KBM-7 (cell line): ENCODE measurements around the gene DPH6.
"Not testable (repeated sequence)": the region's sequence is repeated elsewhere in the genome, so short reads cannot be mapped to it uniquely, and the experiment has no call there.

Experiments used
- DNase-seq: peaks from one replicate; pipeline ENCODE4 v3.0.0-alpha.2; 2015
- in situ Hi-C: fragments of 300-500 bp; cut with MboI; formaldehyde crosslinking; loops from 2 replicates; pipeline ENCODE4 v1.14.3; 2020; ENCODE audit warnings: low sequenced_read_pairs, low pct_unique_long_range_greater_than_20kb, mixed read lengths

DPH6 gene

GRCh38 chr15:35448294-35448693 lies 97.7 kb downstream of the DPH6 start:
- DNase-seq, result no peak

GRCh38 chr15:35445891-35446290 lies 100.1 kb downstream of the DPH6 start:
- in situ Hi-C loops, result loop anchor here (25.0 kb wide), 1 partner anchor 159 kb away; no protein-coding TSS in a partner anchor
- DNase-seq, result no peak

More at GRCh38 chr15:35448294-35448693, 97.7 kb downstream of the DPH6 start:
- in situ Hi-C loops, result loop anchor here (25.0 kb wide), 1 partner anchor 161 kb away; no protein-coding TSS in a partner anchor

DNA sequence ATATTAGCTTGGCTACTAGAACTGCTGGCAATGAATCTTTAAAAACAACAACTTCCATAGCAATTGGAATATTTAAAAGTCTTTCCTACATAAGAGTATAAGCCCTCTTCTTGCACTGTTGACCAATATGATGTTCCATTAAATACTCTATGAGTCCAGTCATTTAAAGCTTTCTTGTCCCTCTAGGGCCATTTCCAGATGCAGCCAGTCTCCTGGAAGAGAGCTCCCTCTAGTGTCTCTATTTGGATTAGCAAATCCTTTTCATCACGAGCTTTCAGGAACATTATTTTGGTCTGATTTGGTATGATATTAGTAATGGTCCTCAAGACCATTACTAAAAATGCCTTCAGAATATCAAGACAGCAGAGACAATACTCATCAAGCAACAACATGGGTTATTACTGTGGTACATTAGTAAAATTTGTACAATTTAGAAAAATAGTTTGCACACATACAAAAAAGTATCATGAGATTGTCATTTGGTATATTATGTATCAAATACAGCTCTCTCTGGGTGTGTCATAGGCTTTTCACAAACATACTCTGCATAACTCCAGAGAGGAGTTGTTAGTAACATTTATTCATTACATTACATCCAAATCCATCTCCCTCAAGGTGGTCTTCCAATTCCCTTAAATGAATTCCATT lies 101.3 kb downstream of the DPH6 start:
- in situ Hi-C loops, result loop anchor here (25.0 kb wide), 1 partner anchor 157 kb away; no protein-coding TSS in a partner anchor
- peak; percentile 54 for DNase-seq

GRCh38 chr15:35443376-35443775 lies 102.6 kb downstream of the DPH6 start:
- in situ Hi-C loops, result loop anchor here (25.0 kb wide), 1 partner anchor 156 kb away; no protein-coding TSS in a partner anchor
- no peak for DNase-seq

GRCh38 chr15:35442742-35443141 lies 103.2 kb downstream of the DPH6 start:
- no peak for DNase-seq
- in situ Hi-C loops, result loop anchor here (25.0 kb wide), 1 partner anchor 155 kb away; no protein-coding TSS in a partner anchor

GRCh38 chr15:35441279-35441678 lies 104.7 kb downstream of the DPH6 start:
- not testable (repeated sequence) for DNase-seq
- in situ Hi-C loops, result loop anchor here (25.0 kb wide), 1 partner anchor 154 kb away; no protein-coding TSS in a partner anchor

- DNase-seq, result no peak
- in situ Hi-C loops, result loop anchor here (25.0 kb wide), 1 partner anchor 153 kb away; no protein-coding TSS in a partner anchor
These were observed 105.7 kb downstream of the DPH6 start for GRCh38 chr15:35440265-35440664.

DNA sequence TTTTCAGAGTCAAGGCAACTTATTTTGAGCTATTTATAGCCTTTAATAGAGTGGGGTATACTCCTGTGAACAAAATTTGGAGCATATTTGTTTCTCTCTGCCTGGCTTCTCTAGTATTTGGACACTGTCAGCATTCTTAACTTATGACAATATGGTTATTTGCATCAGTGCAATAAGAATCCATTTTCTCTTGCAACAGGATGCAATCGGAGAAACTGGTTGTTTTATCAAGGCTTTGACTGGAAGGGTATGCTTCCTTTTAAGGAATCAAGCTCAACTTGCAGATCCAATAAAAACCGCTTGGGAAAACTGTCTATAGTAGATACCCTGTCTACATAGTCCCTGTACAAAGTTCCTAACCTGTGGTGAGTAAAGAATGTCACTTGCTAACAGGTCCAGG lies 106.7 kb downstream of the DPH6 start:
- in situ Hi-C loops, result loop anchor here (25.0 kb wide), 1 partner anchor 152 kb away; no protein-coding TSS in a partner anchor
- DNase-seq, result no peak

DNA sequence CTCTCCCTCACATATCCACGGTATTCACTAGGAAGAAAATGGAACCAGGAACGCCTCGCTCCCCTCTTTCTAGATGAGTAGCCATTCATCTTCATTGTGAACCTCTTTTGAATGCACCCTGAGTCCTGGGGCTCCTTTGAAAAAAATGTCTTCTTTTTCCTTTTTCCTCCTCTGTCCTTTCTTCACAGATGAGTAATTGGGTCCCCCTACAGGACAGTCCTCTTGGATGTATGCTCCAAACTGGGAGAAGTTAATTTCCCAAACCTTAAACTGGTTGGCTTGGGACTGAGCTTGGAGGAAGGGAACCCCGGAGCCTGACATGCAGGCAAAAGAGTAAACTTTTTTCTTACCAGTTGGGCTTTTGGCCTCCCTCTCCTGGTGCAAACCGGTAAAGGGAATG lies 108.8 kb downstream of the DPH6 start:
- no peak for DNase-seq
- in situ Hi-C loops, result loop anchor here (25.0 kb wide), 1 partner anchor 150 kb away; no protein-coding TSS in a partner anchor

- no peak for DNase-seq
- in situ Hi-C loops, result loop anchor here (25.0 kb wide), 1 partner anchor 149 kb away; no protein-coding TSS in a partner anchor
These were observed 109.5 kb downstream of the DPH6 start for GRCh38 chr15:35436422-35436821.

DNA sequence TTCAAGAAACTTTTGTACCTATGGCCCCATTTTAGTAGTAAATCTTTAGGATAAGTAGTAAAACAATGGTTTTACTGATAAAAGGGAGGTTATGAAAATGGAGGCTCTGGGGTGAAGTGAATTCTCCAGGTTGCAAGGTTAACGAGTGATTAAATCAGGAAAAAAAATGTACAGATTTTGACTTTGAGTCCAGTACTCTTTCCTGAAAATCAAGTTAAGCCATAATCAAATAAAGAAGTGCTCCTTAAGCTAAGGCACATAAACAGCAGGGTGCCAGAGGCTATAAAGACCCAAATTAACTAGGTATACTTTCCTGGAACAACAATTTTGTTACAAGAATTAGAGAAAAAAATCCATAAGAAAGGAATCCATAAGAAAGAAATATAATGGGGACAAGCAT lies 114.7 kb downstream of the DPH6 start:
- in situ Hi-C loops, result loop anchor here (25.0 kb wide), 1 partner anchor 144 kb away; no protein-coding TSS in a partner anchor
- DNase-seq, result no peak

GRCh38 chr15:35430301-35430700 lies 115.7 kb downstream of the DPH6 start:
- no peak for DNase-seq
- in situ Hi-C loops, result loop anchor here (25.0 kb wide), 1 partner anchor 143 kb away; no protein-coding TSS in a partner anchor

DNA sequence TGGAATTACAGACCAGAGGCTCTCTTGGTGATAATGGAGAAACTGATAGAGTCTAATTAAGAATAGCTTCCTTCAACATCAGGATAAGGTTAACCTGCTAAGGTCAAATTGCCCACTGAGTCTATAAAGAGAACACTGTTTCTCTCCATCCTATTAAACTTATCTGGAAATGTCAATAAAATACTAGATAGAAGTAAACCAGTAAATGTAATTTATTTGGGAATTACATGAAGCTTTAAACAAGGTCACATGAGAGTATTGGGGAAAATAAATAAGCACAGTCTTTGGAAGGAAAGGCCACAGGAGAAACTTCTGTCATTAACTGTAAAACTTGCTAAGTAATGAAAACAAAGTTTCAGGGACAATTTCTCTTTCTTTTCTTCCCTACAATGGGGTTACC lies 118.5 kb downstream of the DPH6 start:
- in situ Hi-C loops, result loop anchor here (25.0 kb wide), 1 partner anchor 140 kb away; no protein-coding TSS in a partner anchor
- no peak for DNase-seq

DNA sequence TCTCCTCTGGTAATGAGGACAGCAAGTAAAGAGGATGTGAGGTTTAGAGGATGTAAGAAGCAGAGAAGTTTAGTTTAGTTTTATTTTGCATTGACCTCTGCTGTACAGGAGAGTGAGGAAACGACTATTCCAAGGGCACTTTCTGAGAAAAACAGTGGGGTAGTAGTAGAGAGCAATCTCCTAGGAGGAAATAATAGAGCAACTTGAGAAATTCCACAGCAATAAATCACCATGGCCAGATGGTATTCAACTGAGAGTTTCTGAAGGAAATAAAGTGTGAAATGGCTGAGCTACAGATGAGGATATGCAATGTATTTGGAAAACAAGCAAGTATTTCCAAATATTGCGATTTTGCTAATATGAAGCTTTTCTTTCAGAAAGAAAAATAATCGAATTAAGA lies 118.9 kb downstream of the DPH6 start:
- no peak for DNase-seq
- in situ Hi-C loops, result loop anchor here (25.0 kb wide), 1 partner anchor 140 kb away; no protein-coding TSS in a partner anchor

- in situ Hi-C loops, result no loop called here
- no peak for DNase-seq
These were observed 135.2 kb downstream of the DPH6 start for GRCh38 chr15:35410775-35411174.

- no peak for DNase-seq
- in situ Hi-C loops, result no loop called here
These were observed 146.1 kb downstream of the DPH6 start for GRCh38 chr15:35399901-35400300.

- DNase-seq, result no peak
- in situ Hi-C loops, result no loop called here
These were observed 148.9 kb downstream of the DPH6 start for GRCh38 chr15:35397027-35397426.

DNA sequence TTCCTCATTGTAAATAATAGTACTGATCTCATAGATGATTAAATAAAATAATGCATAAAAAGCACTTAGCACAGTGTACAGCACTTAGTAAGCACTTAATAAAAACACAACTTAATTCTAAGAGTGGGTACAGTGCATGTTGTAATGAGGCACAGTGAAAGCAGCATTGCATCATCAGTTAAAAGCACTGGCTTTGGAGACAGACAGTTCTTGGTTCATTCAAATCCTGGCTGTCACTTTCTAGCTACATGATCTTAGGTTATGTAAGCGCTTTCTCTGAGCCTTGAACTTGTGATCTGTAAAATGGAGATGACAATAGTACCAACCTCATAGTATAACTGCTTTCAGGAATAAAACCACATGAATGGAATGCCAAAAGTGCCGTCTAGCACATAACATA lies 151.5 kb downstream of the DPH6 start:
- no peak for DNase-seq
- in situ Hi-C loops, result no loop called here

- no peak for DNase-seq
- in situ Hi-C loops, result no loop called here
These were observed 152.6 kb downstream of the DPH6 start for GRCh38 chr15:35393398-35393797.

- in situ Hi-C loops, DNase-seq: not testable (repeated sequence)
These were observed 154.5 kb downstream of the DPH6 start for GRCh38 chr15:35391408-35391984.
